Hepatocyte (in vitro differentiated cells): ENCODE data around the gene MYL5. TPM values are rescaled to one million over a fixed set of nuclear protein-coding genes. Genes with fewer than 3 reads are reported as not detected.

ENCODE experiments used
- DNase-seq: peaks from one replicate; pipeline ENCODE4 v3.0.0-alpha.2; 2016; ENCODE audit warnings: low spot score
- H2AFZ ChIP-seq: fragments of 200-600 bp; sonication (generic); 2 replicates; pipeline ENCODE4 v1.6.0; 2016; ENCODE audit warnings: antibody characterized with exemption, mild to moderate bottlenecking
- H3K27ac ChIP-seq: fragments of 200-600 bp; sonication (generic); 2 replicates; pipeline ENCODE4 v1.5.1; 2016; ENCODE audit warnings: mild to moderate bottlenecking
- H3K27me3 ChIP-seq: fragments of 200-600 bp; sonication (generic); 2 replicates; pipeline ENCODE4 v1.6.1; 2016
- H3K36me3 ChIP-seq: fragments of 200-600 bp; sonication (generic); replicated peaks from 2 replicates; pipeline ENCODE4 v1.5.1; 2016; ENCODE audit warnings: low read depth; ENCODE audit not compliant: insufficient read depth
- H3K4me1 ChIP-seq: fragments of 200-600 bp; sonication (generic); 2 replicates; pipeline ENCODE4 v1.5.1; 2016; ENCODE audit warnings: mild to moderate bottlenecking, moderate library complexity; ENCODE audit not compliant: insufficient read depth
- H3K4me2 ChIP-seq: fragments of 200-600 bp; sonication (generic); 2 replicates; pipeline ENCODE4 v1.6.0; 2016
- H3K4me3 ChIP-seq: fragments of 200-600 bp; sonication (generic); 2 replicates; pipeline ENCODE4 v1.5.1; 2016; ENCODE audit warnings: mild to moderate bottlenecking
- H3K79me2 ChIP-seq: fragments of 200-600 bp; sonication (generic); 2 replicates; pipeline ENCODE4 v1.6.0; 2017; ENCODE audit warnings: mild to moderate bottlenecking
- H3K9me2 ChIP-seq: fragments of 200-600 bp; sonication (generic); replicated peaks from 2 replicates; pipeline ENCODE4 v1.6.0; 2017; ENCODE audit warnings: mild to moderate bottlenecking; ENCODE audit not compliant: insufficient read depth
- H3K9me3 ChIP-seq: fragments of 200-600 bp; sonication (generic); 2 replicates; pipeline ENCODE4 v1.5.1; 2016; ENCODE audit warnings: low read depth, mild to moderate bottlenecking
- H4K20me1 ChIP-seq: fragments of 200-600 bp; sonication (generic); 2 replicates; pipeline ENCODE4 v1.6.0; 2016; ENCODE audit warnings: mild to moderate bottlenecking; ENCODE audit not compliant: insufficient read depth, poor library complexity, severe bottlenecking
- CTCF ChIP-seq: fragments of 200-600 bp; sonication (generic); IDR thresholded peaks from 2 replicates; pipeline ENCODE4 v1.5.1; 2016; ENCODE audit warnings: antibody characterized with exemption, mild to moderate bottlenecking; ENCODE audit not compliant: poor library complexity
- EZH2 ChIP-seq: fragments of 200-600 bp; sonication (generic); IDR thresholded peaks from 2 replicates; pipeline ENCODE4 v1.6.1; 2016; ENCODE audit warnings: antibody characterized with exemption, mild to moderate bottlenecking, borderline replicate concordance
- EZH2phosphoT487 ChIP-seq: fragments of 200-600 bp; sonication (generic); IDR thresholded peaks from one replicate; pipeline ENCODE4 v1.6.1; 2018; ENCODE audit warnings: antibody characterized with exemption, mild to moderate bottlenecking, low read depth, moderate library complexity; ENCODE audit not compliant: unreplicated experiment, severe bottlenecking
- WGBS: methylation state at CpG from one replicate; pipeline ENCODE4 v1.1.6; 2016; ENCODE audit warnings: low lambda C conversion rate; ENCODE audit errors: missing lambda C conversion rate; 5-methylcytosine and 5-hydroxymethylcytosine counted together
- polyA plus RNA-seq: library from polyadenylated mRNA; unstranded; fragments of >200 nt; fragmentation: Nextera tagmentation; extraction: Ambion mirVana; gene quantifications from 2 replicates; pipeline ENCODE4 v1.2.1, GENCODE V29; 2016
- total RNA-seq: library from RNA; depleted of rRNA; stranded (reverse); fragments of >200 nt; gene quantifications from 2 replicates; pipeline ENCODE4 v1.2.3, GENCODE V29; 2014

MYL5 gene
- total and polyA plus RNA-seq, 2 experiments from 2014 or later = 12.6 to 25.1 TPM

- H3K4me1 ChIP-seq = peaks cover 12% of the 10 kb centered on the region
These were observed 14.5 kb upstream of the MYL5 start for GRCh38 chr4:659851-660250.

DNA sequence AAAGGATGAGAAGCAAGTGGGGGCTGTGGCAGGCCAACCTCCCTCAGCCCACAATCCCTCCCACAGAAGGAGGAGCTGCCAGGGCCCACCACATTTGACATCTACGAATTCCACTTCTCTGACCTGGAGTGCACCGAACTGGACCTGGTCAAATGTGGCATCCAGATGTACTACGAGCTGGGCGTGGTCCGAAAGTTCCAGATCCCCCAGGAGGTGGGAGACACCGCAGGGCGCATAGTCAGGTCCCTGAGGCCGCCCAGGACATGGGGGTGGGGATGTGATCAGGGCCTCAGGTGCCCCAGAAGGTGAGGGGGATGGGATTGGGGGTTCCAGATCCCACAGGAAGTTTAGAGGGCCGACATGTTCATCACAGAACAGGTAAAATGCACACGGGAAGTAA, 13.9 kb upstream of the MYL5 start:
- H3K4me1 ChIP-seq = peaks cover 12% of the 10 kb centered on the region
- peaks cover 2% of the 10 kb centered on the region for H3K79me2 ChIP-seq
- DNase-seq = no peak
- H3K4me3 ChIP-seq = no peak overlapping the region
- H3K4me2 ChIP-seq = no peak overlapping the region
- no peaks in the 10 kb centered on the region for H4K20me1 ChIP-seq
- no peaks in the 10 kb centered on the region for H3K36me3 ChIP-seq
- WGBS = 95% methylated on average over 10 of the region's 10 CpGs
- no peaks in the 10 kb centered on the region for H3K9me3 ChIP-seq
- no peaks in the 10 kb centered on the region for H3K27me3 ChIP-seq
- no peak for TF ChIP-seq EZH2phosphoT487
- no peak for TF ChIP-seq EZH2
- no peak for TF ChIP-seq CTCF
- H2AFZ ChIP-seq = no peak overlapping the region
- no peak overlapping the region for H3K27ac ChIP-seq
- H3K9me2 ChIP-seq = no peaks in the 10 kb centered on the region

More at GRCh38 chr4:659851-660250, 14.5 kb upstream of the MYL5 start:
- H3K4me2 ChIP-seq = no peak overlapping the region
- no peak overlapping the region for H3K27ac ChIP-seq
- H3K9me2 ChIP-seq = no peaks in the 10 kb centered on the region
- H3K9me3 ChIP-seq = no peaks in the 10 kb centered on the region
- 98% methylated on average over 8 of the region's 8 CpGs for WGBS
- H3K79me2 ChIP-seq = peaks cover 2% of the 10 kb centered on the region
- no peaks in the 10 kb centered on the region for H3K27me3 ChIP-seq
- no peaks in the 10 kb centered on the region for H3K36me3 ChIP-seq
- H3K4me3 ChIP-seq = no peak overlapping the region
- DNase-seq = no peak
- no peak for TF ChIP-seq EZH2
- no peak for TF ChIP-seq EZH2phosphoT487
- TF ChIP-seq CTCF = no peak
- H4K20me1 ChIP-seq = no peaks in the 10 kb centered on the region
- H2AFZ ChIP-seq = no peak overlapping the region

- no peak overlapping the region for H2AFZ ChIP-seq
- 88% methylated on average over 3 of the region's 3 CpGs for WGBS
- no peak overlapping the region for H3K4me2 ChIP-seq
- H3K4me1 ChIP-seq = peaks cover 12% of the 10 kb centered on the region
- H3K27ac ChIP-seq = no peak overlapping the region
- no peak for TF ChIP-seq EZH2phosphoT487
- no peak for TF ChIP-seq EZH2
- TF ChIP-seq CTCF = no peak
- no peak for DNase-seq
- peaks cover 2% of the 10 kb centered on the region for H3K79me2 ChIP-seq
- no peak overlapping the region for H3K4me3 ChIP-seq
- no peaks in the 10 kb centered on the region for H3K9me2 ChIP-seq
- H3K36me3 ChIP-seq = no peaks in the 10 kb centered on the region
- no peaks in the 10 kb centered on the region for H3K27me3 ChIP-seq
- no peaks in the 10 kb centered on the region for H3K9me3 ChIP-seq
- no peaks in the 10 kb centered on the region for H4K20me1 ChIP-seq
These were observed 13.1 kb upstream of the MYL5 start for GRCh38 chr4:661231-661630.
